Hepatocyte (in vitro differentiated cells): ENCODE data around the gene SPANXN3. TPM values are rescaled to one million over a fixed set of nuclear protein-coding genes. Genes with fewer than 3 reads are reported as not detected.

Experiments used
- DNase-seq: peaks from one replicate; pipeline ENCODE4 v3.0.0-alpha.2; 2016; ENCODE audit warnings: low spot score
- H2AFZ ChIP-seq: fragments of 200-600 bp; sonication (generic); 2 replicates; pipeline ENCODE4 v1.6.0; 2016; ENCODE audit warnings: antibody characterized with exemption, mild to moderate bottlenecking
- H3K27ac ChIP-seq: fragments of 200-600 bp; sonication (generic); 2 replicates; pipeline ENCODE4 v1.5.1; 2016; ENCODE audit warnings: mild to moderate bottlenecking
- H3K27me3 ChIP-seq: fragments of 200-600 bp; sonication (generic); 2 replicates; pipeline ENCODE4 v1.6.1; 2016
- H3K36me3 ChIP-seq: fragments of 200-600 bp; sonication (generic); replicated peaks from 2 replicates; pipeline ENCODE4 v1.5.1; 2016; ENCODE audit warnings: low read depth; ENCODE audit not compliant: insufficient read depth
- H3K4me1 ChIP-seq: fragments of 200-600 bp; sonication (generic); 2 replicates; pipeline ENCODE4 v1.5.1; 2016; ENCODE audit warnings: mild to moderate bottlenecking, moderate library complexity; ENCODE audit not compliant: insufficient read depth
- H3K4me2 ChIP-seq: fragments of 200-600 bp; sonication (generic); 2 replicates; pipeline ENCODE4 v1.6.0; 2016
- H3K4me3 ChIP-seq: fragments of 200-600 bp; sonication (generic); 2 replicates; pipeline ENCODE4 v1.5.1; 2016; ENCODE audit warnings: mild to moderate bottlenecking
- H3K79me2 ChIP-seq: fragments of 200-600 bp; sonication (generic); 2 replicates; pipeline ENCODE4 v1.6.0; 2017; ENCODE audit warnings: mild to moderate bottlenecking
- H3K9me2 ChIP-seq: fragments of 200-600 bp; sonication (generic); replicated peaks from 2 replicates; pipeline ENCODE4 v1.6.0; 2017; ENCODE audit warnings: mild to moderate bottlenecking; ENCODE audit not compliant: insufficient read depth
- H3K9me3 ChIP-seq: fragments of 200-600 bp; sonication (generic); 2 replicates; pipeline ENCODE4 v1.5.1; 2016; ENCODE audit warnings: low read depth, mild to moderate bottlenecking
- H4K20me1 ChIP-seq: fragments of 200-600 bp; sonication (generic); 2 replicates; pipeline ENCODE4 v1.6.0; 2016; ENCODE audit warnings: mild to moderate bottlenecking; ENCODE audit not compliant: insufficient read depth, poor library complexity, severe bottlenecking
- CTCF ChIP-seq: fragments of 200-600 bp; sonication (generic); IDR thresholded peaks from 2 replicates; pipeline ENCODE4 v1.5.1; 2016; ENCODE audit warnings: antibody characterized with exemption, mild to moderate bottlenecking; ENCODE audit not compliant: poor library complexity
- EZH2 ChIP-seq: fragments of 200-600 bp; sonication (generic); IDR thresholded peaks from 2 replicates; pipeline ENCODE4 v1.6.1; 2016; ENCODE audit warnings: antibody characterized with exemption, mild to moderate bottlenecking, borderline replicate concordance
- EZH2phosphoT487 ChIP-seq: fragments of 200-600 bp; sonication (generic); IDR thresholded peaks from one replicate; pipeline ENCODE4 v1.6.1; 2018; ENCODE audit warnings: antibody characterized with exemption, mild to moderate bottlenecking, low read depth, moderate library complexity; ENCODE audit not compliant: unreplicated experiment, severe bottlenecking
- WGBS: methylation state at CpG from one replicate; pipeline ENCODE4 v1.1.6; 2016; ENCODE audit warnings: low lambda C conversion rate; ENCODE audit errors: missing lambda C conversion rate; 5-methylcytosine and 5-hydroxymethylcytosine counted together
- polyA plus RNA-seq: library from polyadenylated mRNA; unstranded; fragments of >200 nt; fragmentation: Nextera tagmentation; extraction: Ambion mirVana; gene quantifications from 2 replicates; pipeline ENCODE4 v1.2.1, GENCODE V29; 2016
- total RNA-seq: library from RNA; depleted of rRNA; stranded (reverse); fragments of >200 nt; gene quantifications from 2 replicates; pipeline ENCODE4 v1.2.3, GENCODE V29; 2014

The SPANXN3 gene
- total and polyA plus RNA-seq, 2 experiments from 2014 or later, result 0.60 to 2.8 TPM

GRCh38 chrX:143476751-143477150 lies 40.5 kb downstream of the SPANXN3 start:
- H3K79me2 ChIP-seq, result no peaks in the 10 kb centered on the region
- H3K4me1 ChIP-seq, result no peaks in the 10 kb centered on the region
- H3K27me3 ChIP-seq, result no peaks in the 10 kb centered on the region
- TF ChIP-seq EZH2phosphoT487, result no peak
- H4K20me1 ChIP-seq, result no peaks in the 10 kb centered on the region
- no peaks in the 10 kb centered on the region for H3K9me2 ChIP-seq
- H3K36me3 ChIP-seq, result no peaks in the 10 kb centered on the region
- H3K4me3 ChIP-seq, result no peak overlapping the region
- no peak overlapping the region for H3K27ac ChIP-seq
- WGBS, result 56% methylated on average over 4 of the region's 4 CpGs
- DNase-seq, result no peak
- H3K4me2 ChIP-seq, result no peak overlapping the region
- H2AFZ ChIP-seq, result no peak overlapping the region
- no peaks in the 10 kb centered on the region for H3K9me3 ChIP-seq

GRCh38 chrX:143472347-143472938 lies 44.8 kb downstream of the SPANXN3 start:
- H2AFZ ChIP-seq, result no peak overlapping the region
- H3K4me2 ChIP-seq, result no peak overlapping the region
- no peaks in the 10 kb centered on the region for H3K79me2 ChIP-seq
- no peak overlapping the region for H3K4me3 ChIP-seq
- no peak for DNase-seq
- no peak overlapping the region for H3K27ac ChIP-seq
- no peaks in the 10 kb centered on the region for H4K20me1 ChIP-seq
- no peaks in the 10 kb centered on the region for H3K9me2 ChIP-seq
- H3K27me3 ChIP-seq, result no peaks in the 10 kb centered on the region
- H3K36me3 ChIP-seq, result no peaks in the 10 kb centered on the region
- TF ChIP-seq EZH2phosphoT487 (no peak), EZH2 (no peak), CTCF (no peak)
- WGBS, result 33% methylated on average over 1 of the region's 1 CpG
- no peaks in the 10 kb centered on the region for H3K9me3 ChIP-seq
- H3K4me1 ChIP-seq, result no peaks in the 10 kb centered on the region

GRCh38 chrX:143466130-143466529 lies 51.1 kb downstream of the SPANXN3 start:
- Histone ChIP-seq H2AFZ (no peak overlapping the region), H4K20me1 (no peaks in the 10 kb centered on the region), H3K4me1 (no peaks in the 10 kb centered on the region), H3K36me3 (no peaks in the 10 kb centered on the region), H3K27me3 (no peaks in the 10 kb centered on the region), H3K9me2 (no peaks in the 10 kb centered on the region), H3K4me3 (no peak overlapping the region), H3K9me3 (no peaks in the 10 kb centered on the region), H3K27ac (no peak overlapping the region), H3K4me2 (no peak overlapping the region), H3K79me2 (no peaks in the 10 kb centered on the region)
- TF ChIP-seq CTCF (no peak), EZH2 (no peak), EZH2phosphoT487 (no peak)
- WGBS, result 67% methylated on average over 1 of the region's 1 CpG
- DNase-seq, result no peak

- Histone ChIP-seq H3K9me2 (no peaks in the 10 kb centered on the region), H3K27me3 (no peaks in the 10 kb centered on the region), H3K4me3 (no peak overlapping the region), H4K20me1 (no peaks in the 10 kb centered on the region), H3K27ac (no peak overlapping the region), H3K4me1 (no peaks in the 10 kb centered on the region), H3K36me3 (no peaks in the 10 kb centered on the region), H2AFZ (no peak overlapping the region), H3K4me2 (no peak overlapping the region), H3K79me2 (no peaks in the 10 kb centered on the region), H3K9me3 (no peaks in the 10 kb centered on the region)
- no peak for DNase-seq
- TF ChIP-seq CTCF (no peak), EZH2 (no peak), EZH2phosphoT487 (no peak)
- 85% methylated on average over 10 of the region's 10 CpGs for WGBS
Measured at GRCh38 chrX:143462696-143463095, 54.6 kb downstream of the SPANXN3 start.
